IMR-90 (cell line): ENCODE data around the gene GGTLC1. TPM values are rescaled to one million over a fixed set of nuclear protein-coding genes. Genes with fewer than 3 reads are reported as not detected.
"Not testable (repeated sequence)": the region's sequence is repeated elsewhere in the genome, so short reads cannot be mapped to it uniquely, and the experiment has no call there.

Source experiments
- ATAC-seq: fragments of 200-7000 bp; cut with Tn5 transposase; 2 replicates; pipeline ENCODE4 v1.9.1; 2020; ENCODE audit warnings: low read depth, mild to moderate bottlenecking, moderate library complexity
- BruUV-seq: library from RNA; stranded (reverse); fragments of 400-500 nt; replicated peaks from 2 replicates; lab custom pipeline; 2021; lab: Mats Ljungman, UMichigan
- CTCF ChIA-PET: fragments of 300-600 bp; formaldehyde crosslinking; extraction: SDS; loops from one replicate; lab custom pipeline; 2021; ENCODE audit warnings: antibody characterized with exemption; lab: Yijun Ruan, JAX
- POLR2A ChIA-PET: fragments of 300-600 bp; sonication (Branson Sonifier 250); formaldehyde crosslinking; loops from one replicate; lab custom pipeline; 2022; ENCODE audit warnings: antibody characterized with exemption; ENCODE audit not compliant: unreplicated experiment; lab: Charles Lee
- DNase-seq: peaks from one replicate; pipeline ENCODE4 v3.0.0; 2013
- H2AFZ ChIP-seq: replicated peaks from 2 replicates; pipeline ENCODE3; 2013; ENCODE audit warnings: low read length, mild to moderate bottlenecking; ENCODE audit not compliant: poor library complexity
- H2AK5ac ChIP-seq: 2 replicates; pipeline ENCODE4 v1.6.1; 2013; ENCODE audit warnings: low read depth, low read length, inconsistent platforms
- H2AK9ac ChIP-seq: replicated peaks from 2 replicates; pipeline ENCODE3; 2013; ENCODE audit warnings: mild to moderate bottlenecking, low read depth, low read length, moderate library complexity; ENCODE audit not compliant: poor library complexity
- H2BK120ac ChIP-seq: 2 replicates; pipeline ENCODE4 v1.6.1; 2013; ENCODE audit warnings: low read depth, low read length, inconsistent platforms
- H2BK15ac ChIP-seq: 3 replicates; pipeline ENCODE4 v1.6.1; 2013; ENCODE audit warnings: low read depth, low read length, inconsistent platforms
- H2BK20ac ChIP-seq: 2 replicates; pipeline ENCODE4 v1.6.1; 2013; ENCODE audit warnings: low read depth, mild to moderate bottlenecking, inconsistent platforms, low read length, moderate library complexity
- H2BK5ac ChIP-seq: 2 replicates; pipeline ENCODE4 v1.6.1; 2013; ENCODE audit warnings: mild to moderate bottlenecking, low read depth, low read length, inconsistent platforms; ENCODE audit not compliant: poor library complexity, severe bottlenecking
- H3K14ac ChIP-seq: replicated peaks from 2 replicates; pipeline ENCODE4 v1.6.1; 2013; ENCODE audit warnings: low read depth, low read length, inconsistent platforms
- H3K18ac ChIP-seq: 2 replicates; pipeline ENCODE4 v1.6.1; 2013; ENCODE audit warnings: low read depth, low read length, control low read depth
- H3K23ac ChIP-seq: 2 replicates; pipeline ENCODE4 v1.6.1; 2013; ENCODE audit warnings: low read depth, low read length, inconsistent platforms
- H3K27ac ChIP-seq: 2 replicates; pipeline ENCODE4 v1.5.1; 2013; ENCODE audit warnings: mild to moderate bottlenecking, control low read depth, low read length; ENCODE audit not compliant: insufficient read depth
- H3K27me3 ChIP-seq: 2 replicates; pipeline ENCODE4 v1.6.1; 2013; ENCODE audit warnings: low read length; ENCODE audit not compliant: control insufficient read depth, insufficient read depth
- H3K36me3 ChIP-seq: 2 replicates; pipeline ENCODE4 v1.6.1; 2013; ENCODE audit warnings: low read length, mixed read lengths; ENCODE audit not compliant: control insufficient read depth, insufficient read depth
- H3K4ac ChIP-seq: 2 replicates; pipeline ENCODE4 v1.6.1; 2013; ENCODE audit warnings: low read depth, low read length, inconsistent platforms
- H3K4me1 ChIP-seq: 2 replicates; pipeline ENCODE4 v1.6.1; 2013; ENCODE audit warnings: low read length, mixed read lengths; ENCODE audit not compliant: control insufficient read depth, insufficient read depth
- H3K4me2 ChIP-seq: 2 replicates; pipeline ENCODE4 v1.6.1; 2013; ENCODE audit warnings: low read depth, mild to moderate bottlenecking, control low read depth, low read length, moderate library complexity
- H3K4me3 ChIP-seq: 2 replicates; pipeline ENCODE4 v1.5.1; 2013; ENCODE audit warnings: low read depth, mild to moderate bottlenecking, control low read depth, low read length, moderate library complexity; ENCODE audit not compliant: insufficient read depth
- H3K56ac ChIP-seq: 2 replicates; pipeline ENCODE4 v1.6.1; 2013; ENCODE audit warnings: low read length, inconsistent platforms; ENCODE audit not compliant: insufficient read depth; ENCODE audit errors: extremely low read depth
- H3K79me1 ChIP-seq, 2 experiments: 2 replicates each; pipeline ENCODE4 v1.6.1; 2013; ENCODE audit warnings: low read length in 2 of 2, inconsistent platforms in 1 of 2, low read depth in 1 of 2
- H3K9ac ChIP-seq: 2 replicates; pipeline ENCODE4 v1.6.1; 2013; ENCODE audit warnings: low read depth, low read length, control low read depth
- H3K9me1 ChIP-seq: 2 replicates; pipeline ENCODE4 v1.6.1; 2013; ENCODE audit warnings: low read length, inconsistent platforms; ENCODE audit not compliant: insufficient read depth
- H3K9me3 ChIP-seq: 2 replicates; pipeline ENCODE4 v1.6.1; 2013; ENCODE audit warnings: low read length; ENCODE audit not compliant: control insufficient read depth, insufficient read depth
- H4K20me1 ChIP-seq: 2 replicates; pipeline ENCODE4 v1.6.1; 2013; ENCODE audit warnings: low read length, inconsistent platforms; ENCODE audit not compliant: insufficient read depth
- H4K5ac ChIP-seq: 2 replicates; pipeline ENCODE4 v1.6.1; 2013; ENCODE audit warnings: mild to moderate bottlenecking, low read depth, low read length, control low read depth
- H4K8ac ChIP-seq, 2 experiments: 2 replicates each; pipeline ENCODE4 v1.6.1; 2013; ENCODE audit warnings: low read depth in 2 of 2, low read length in 2 of 2, control low read depth in 1 of 2, inconsistent platforms in 1 of 2
- H4K91ac ChIP-seq: 2 replicates; pipeline ENCODE4 v1.6.1; 2013; ENCODE audit warnings: low read depth, low read length, inconsistent platforms; ENCODE audit not compliant: insufficient read depth
- WGBS, 2 experiments: methylation state at CpG; one replicate each; pipeline versions ENCODE4 v1.1.5 to v1.1.7; 2013; ENCODE audit warnings: missing lambda C conversion rate in 2 of 2; ENCODE audit not compliant: insufficient read length in 1 of 2; ENCODE audit errors: extremely low coverage in 2 of 2; 5-methylcytosine and 5-hydroxymethylcytosine counted together
- dilution Hi-C: fragments of 300-500 bp; cut with HindIII; formaldehyde crosslinking; loops from one replicate; pipeline ENCODE4 v1.14.3; 2018; ENCODE audit warnings: low sequenced_read_pairs; ENCODE audit not compliant: unreplicated experiment
- in situ Hi-C: fragments of 300-500 bp; cut with MboI; formaldehyde crosslinking; loops from 3 replicates; pipeline ENCODE4 v1.14.3; 2019; ENCODE audit warnings: low sequenced_read_pairs, inconsistent platforms, mixed read lengths
- intact Hi-C: fragments of 100-400 bp; cut with micrococcal nuclease; formaldehyde crosslinking; loops from 2 replicates; pipeline ENCODE4 v1.10.0; 2022
- polyA plus RNA-seq, 3 experiments: library from polyadenylated mRNA; depleted of rRNA; stranded (reverse); fragments of >200 nt; gene quantifications; 2 replicates each; pipeline ENCODE4 v1.2.3, GENCODE V29; 2012; ENCODE audit warnings: low replicate concordance in 1 of 3
- total RNA-seq: library from RNA; depleted of rRNA; stranded (reverse); fragments of >200 nt; gene quantifications from 2 replicates; pipeline ENCODE4 v1.2.3, GENCODE V29; 2012

Gene GGTLC1
- total and polyA plus RNA-seq, 2 of the 4 experiments (the other 2 are of a cell fraction) = not detected

- H3K56ac ChIP-seq = not testable (repeated sequence)
These were observed 6.2 kb downstream of the GGTLC1 start for GRCh38 chr20:23982112-23983018.

GRCh38 chr20:23981526-23981925 lies 7.1 kb downstream of the GGTLC1 start:
- H3K4me3 ChIP-seq, H2BK120ac ChIP-seq, BruUV-seq, H4K8ac ChIP-seq, H3K14ac ChIP-seq, H2AK9ac ChIP-seq, dilution Hi-C loops, H3K9me3 ChIP-seq, H3K36me3 ChIP-seq, H3K23ac ChIP-seq, in situ Hi-C loops, CTCF ChIA-PET, H2BK5ac ChIP-seq, H3K18ac ChIP-seq, intact Hi-C loops, H2BK15ac ChIP-seq, H3K4me1 ChIP-seq, H4K5ac ChIP-seq, H4K20me1 ChIP-seq, H3K4me2 ChIP-seq, H2BK20ac ChIP-seq, H3K4ac ChIP-seq, ATAC-seq, H3K9ac ChIP-seq, H3K56ac ChIP-seq, H3K79me1 ChIP-seq, H3K27me3 ChIP-seq, H3K9me1 ChIP-seq, H4K91ac ChIP-seq, H2AFZ ChIP-seq, H2AK5ac ChIP-seq, POLR2A ChIA-PET, DNase-seq, H3K27ac ChIP-seq: not testable (repeated sequence)
- WGBS, 2 experiments = no CpG with 5 or more reads among the region's 5 CpGs

More at GRCh38 chr20:23982112-23983018, 6.2 kb downstream of the GGTLC1 start:
- H3K23ac ChIP-seq, H3K4ac ChIP-seq, H3K36me3 ChIP-seq, dilution Hi-C loops, H2AK9ac ChIP-seq, H3K14ac ChIP-seq, H3K4me3 ChIP-seq, H2AFZ ChIP-seq, BruUV-seq, H2BK20ac ChIP-seq, H3K18ac ChIP-seq, H3K4me2 ChIP-seq, H3K9me3 ChIP-seq, H4K20me1 ChIP-seq, H2BK5ac ChIP-seq, ATAC-seq, H4K8ac ChIP-seq, H4K91ac ChIP-seq, H2AK5ac ChIP-seq, H2BK120ac ChIP-seq, H3K4me1 ChIP-seq, H3K27me3 ChIP-seq, H2BK15ac ChIP-seq, in situ Hi-C loops, H4K5ac ChIP-seq, H3K9ac ChIP-seq, CTCF ChIA-PET, H3K9me1 ChIP-seq, POLR2A ChIA-PET, DNase-seq, H3K79me1 ChIP-seq, intact Hi-C loops: not testable (repeated sequence)
- 0 out of 2 replicates have a peak overlapping the region, but pooled peaks have one; percentile 44 for H3K27ac ChIP-seq
- no CpG with 5 or more reads among the region's 11 CpGs for WGBS, 2 experiments
